SU-DHL-6 (cell line): ENCODE results near the gene SMAP1.

Experiments
- H2AFZ ChIP-seq: fragments of 200-600 bp; sonication (generic); 2 replicates; pipeline ENCODE4 v1.6.1; 2014; ENCODE audit warnings: low read depth, mild to moderate bottlenecking, moderate library complexity, mixed read lengths, antibody characterized with exemption, low read length; ENCODE audit not compliant: severe bottlenecking
- H3F3A ChIP-seq: fragments of 200-600 bp; shearing (Covaris generic); 2 replicates; pipeline ENCODE4 v1.6.0; 2016; ENCODE audit warnings: antibody characterized with exemption, mild to moderate bottlenecking; ENCODE audit not compliant: insufficient read depth
- H3K27ac ChIP-seq: fragments of 200-600 bp; sonication (generic); 2 replicates; pipeline ENCODE4 v1.5.1; 2016; ENCODE audit warnings: low read depth, mild to moderate bottlenecking, low read length, moderate library complexity, mixed read lengths
- H3K27me3 ChIP-seq: fragments of 200-600 bp; sonication (generic), shearing (Covaris generic); 2 replicates; pipeline ENCODE4 v1.6.0; 2014; ENCODE audit warnings: mild to moderate bottlenecking, low read length
- H3K36me3 ChIP-seq: fragments of 200-600 bp; sonication (generic); 2 replicates; pipeline ENCODE4 v1.6.1; 2014; ENCODE audit warnings: mild to moderate bottlenecking, low read length, mixed read lengths
- H3K4me2 ChIP-seq: fragments of 300-600, 200-600 bp; shearing (Covaris generic), sonication (generic); 2 replicates; pipeline ENCODE4 v1.6.0; 2014; ENCODE audit warnings: low read length, low read depth, mild to moderate bottlenecking; ENCODE audit not compliant: poor library complexity, severe bottlenecking
- H3K4me3 ChIP-seq: fragments of 200-600 bp; sonication (generic); 2 replicates; pipeline ENCODE4 v1.5.1; 2014; ENCODE audit warnings: antibody characterized with exemption, low read length, mild to moderate bottlenecking, mixed read lengths; ENCODE audit not compliant: insufficient read depth, poor library complexity, severe bottlenecking
- H3K79me2 ChIP-seq: fragments of 200-600 bp; sonication (generic); 2 replicates; pipeline ENCODE4 v1.6.1; 2014; ENCODE audit warnings: mild to moderate bottlenecking, low read length, moderate library complexity; ENCODE audit not compliant: insufficient read depth
- H3K9ac ChIP-seq: fragments of 200-600 bp; sonication (generic); 2 replicates; pipeline ENCODE4 v1.7.0; 2014; ENCODE audit warnings: mild to moderate bottlenecking, low read length
- H3K9me2 ChIP-seq: fragments of 200-600 bp; sonication (generic); replicated peaks from 2 replicates; pipeline ENCODE4 v1.6.1; 2014; ENCODE audit warnings: low read length; ENCODE audit not compliant: insufficient read depth
- H3K9me3 ChIP-seq: fragments of 200-600 bp; sonication (generic); 2 replicates; pipeline ENCODE4 v1.6.1; 2014; ENCODE audit warnings: low read length, mixed read lengths; ENCODE audit not compliant: insufficient read depth
- H4K20me1 ChIP-seq: fragments of 200-600 bp; sonication (generic); 2 replicates; pipeline ENCODE4 v1.6.1; 2014; ENCODE audit warnings: low read depth, mild to moderate bottlenecking, antibody characterized with exemption, low read length, moderate library complexity, mixed read lengths
- EZH2phosphoT487 ChIP-seq: fragments of 200-600 bp; sonication (generic), shearing (Covaris generic); conservative IDR thresholded peaks from 2 replicates; pipeline ENCODE4 v1.6.1; 2018; ENCODE audit warnings: mild to moderate bottlenecking, antibody characterized with exemption, low read length, moderate library complexity, mixed read lengths
- TF ChIP-seq, protein P1 (sequence below): fragments of 200-600 bp; sonication (generic); IDR thresholded peaks from one replicate; pipeline ENCODE4 v1.5.1; 2017; ENCODE audit warnings: antibody characterized with exemption, mild to moderate bottlenecking, low read length, moderate library complexity; ENCODE audit not compliant: insufficient read depth, poor library complexity, severe bottlenecking

Gene SMAP1

DNA sequence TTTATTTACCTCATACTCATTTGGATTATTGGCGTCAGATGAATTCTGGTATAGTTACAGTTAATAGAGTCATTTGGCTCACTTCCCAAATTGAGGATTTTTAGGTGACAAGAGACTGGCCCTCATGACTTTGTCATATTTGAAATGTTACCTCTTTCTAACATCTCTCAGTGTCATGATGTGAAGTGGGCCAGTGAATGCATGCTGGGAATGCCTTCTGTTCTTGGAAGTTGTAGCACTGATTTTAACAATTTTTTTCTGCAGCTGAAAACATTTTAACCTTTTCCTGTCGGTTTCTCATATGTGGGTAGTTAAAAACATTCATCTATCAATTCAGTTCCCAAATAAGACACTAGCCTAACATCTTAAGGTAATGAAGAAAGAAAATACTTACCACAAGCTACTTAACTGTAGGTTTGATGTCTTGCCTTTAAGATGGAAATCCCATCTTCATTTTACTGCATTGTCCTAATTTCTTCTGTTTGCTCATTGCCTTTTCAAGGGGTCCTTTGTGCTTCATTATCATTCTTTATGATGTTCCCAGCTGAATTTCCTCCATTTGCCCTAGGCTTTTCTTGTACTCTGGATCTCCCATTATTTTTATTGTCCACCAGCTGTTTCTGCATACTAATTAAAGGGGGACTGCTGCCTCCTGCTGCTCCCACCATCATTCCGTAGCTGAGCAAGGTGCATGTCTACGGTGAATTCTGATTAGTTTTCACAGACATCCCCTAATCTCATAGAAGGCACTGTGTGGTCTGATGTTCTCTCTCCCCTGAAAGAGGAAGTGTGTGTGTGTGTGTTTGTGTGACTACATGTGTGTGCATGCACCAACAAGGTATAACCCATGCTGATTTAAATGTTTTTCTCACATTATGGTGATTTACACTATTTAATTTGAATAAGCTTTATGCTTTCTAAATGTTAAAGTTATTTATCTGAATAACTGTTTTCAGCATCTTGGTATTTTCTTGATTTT is 179.7 kb downstream of the SMAP1 start:
- Histone ChIP-seq H4K20me1 (no peaks in the 10 kb centered on the region), H3K9me2 (no peaks in the 10 kb centered on the region), H3K27ac (no peak overlapping the region), H3K27me3 (no peaks in the 10 kb centered on the region), H3K79me2 (no peaks in the 10 kb centered on the region), H3K4me2 (no peak overlapping the region), H3K9me3 (peaks cover 8% of the 10 kb centered on the region; the same call in 1 of the 2 replicates), H3K9ac (no peak overlapping the region), H3K4me3 (no peak overlapping the region), H3K36me3 (peaks cover 24% of the 10 kb centered on the region), H2AFZ (no peak overlapping the region), H3F3A (no peaks in the 10 kb centered on the region)
- no peak for TF ChIP-seq EZH2phosphoT487
- TF ChIP-seq, protein P1, sequence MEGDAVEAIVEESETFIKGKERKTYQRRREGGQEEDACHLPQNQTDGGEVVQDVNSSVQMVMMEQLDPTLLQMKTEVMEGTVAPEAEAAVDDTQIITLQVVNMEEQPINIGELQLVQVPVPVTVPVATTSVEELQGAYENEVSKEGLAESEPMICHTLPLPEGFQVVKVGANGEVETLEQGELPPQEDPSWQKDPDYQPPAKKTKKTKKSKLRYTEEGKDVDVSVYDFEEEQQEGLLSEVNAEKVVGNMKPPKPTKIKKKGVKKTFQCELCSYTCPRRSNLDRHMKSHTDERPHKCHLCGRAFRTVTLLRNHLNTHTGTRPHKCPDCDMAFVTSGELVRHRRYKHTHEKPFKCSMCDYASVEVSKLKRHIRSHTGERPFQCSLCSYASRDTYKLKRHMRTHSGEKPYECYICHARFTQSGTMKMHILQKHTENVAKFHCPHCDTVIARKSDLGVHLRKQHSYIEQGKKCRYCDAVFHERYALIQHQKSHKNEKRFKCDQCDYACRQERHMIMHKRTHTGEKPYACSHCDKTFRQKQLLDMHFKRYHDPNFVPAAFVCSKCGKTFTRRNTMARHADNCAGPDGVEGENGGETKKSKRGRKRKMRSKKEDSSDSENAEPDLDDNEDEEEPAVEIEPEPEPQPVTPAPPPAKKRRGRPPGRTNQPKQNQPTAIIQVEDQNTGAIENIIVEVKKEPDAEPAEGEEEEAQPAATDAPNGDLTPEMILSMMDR = no peak

DNA sequence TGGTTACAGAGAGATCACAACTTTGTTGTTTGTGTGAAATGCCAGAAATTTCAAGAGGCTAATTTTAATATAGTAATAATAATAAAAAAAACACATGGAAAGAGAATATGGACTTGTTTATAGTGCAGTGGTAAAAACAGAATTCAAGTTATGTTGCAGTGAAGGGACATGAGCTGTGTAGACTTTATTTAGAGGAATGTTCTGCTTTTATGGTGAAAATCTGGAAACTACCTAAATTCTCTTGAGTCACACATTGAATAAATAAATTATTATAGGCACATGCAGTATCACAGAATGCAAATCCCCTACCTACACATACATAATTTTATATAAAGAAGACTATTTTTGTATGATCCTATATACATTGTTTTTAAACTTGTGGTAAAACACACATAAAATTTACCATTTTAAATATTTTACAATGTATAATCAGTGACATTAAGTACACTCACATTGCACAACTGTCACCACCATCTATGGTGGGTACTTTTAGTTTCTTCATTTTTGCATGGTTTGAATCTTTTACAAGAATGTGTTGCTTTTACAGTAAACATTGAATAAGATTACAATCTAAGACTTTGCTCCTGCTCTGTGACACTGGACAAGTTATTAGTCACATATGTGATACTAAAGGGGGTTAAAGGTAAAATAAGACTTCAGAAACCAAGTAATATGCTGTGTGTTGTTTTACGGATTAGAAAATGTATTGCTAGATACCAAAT is 181.8 kb downstream of the SMAP1 start:
- H3K4me2 ChIP-seq = no peak overlapping the region
- H3F3A ChIP-seq = no peaks in the 10 kb centered on the region; the same call in 1 of the 2 replicates
- peaks cover 24% of the 10 kb centered on the region for H3K36me3 ChIP-seq
- H3K79me2 ChIP-seq = no peaks in the 10 kb centered on the region
- H4K20me1 ChIP-seq = no peaks in the 10 kb centered on the region
- H2AFZ ChIP-seq = no peak overlapping the region
- H3K9me2 ChIP-seq = no peaks in the 10 kb centered on the region
- no peak overlapping the region for H3K4me3 ChIP-seq
- H3K9me3 ChIP-seq = peaks cover 8% of the 10 kb centered on the region; the same call in 1 of the 2 replicates
- H3K27ac ChIP-seq = peak overlapping the region; percentile 48
- TF ChIP-seq, protein P1 = no peak
- TF ChIP-seq EZH2phosphoT487 = no peak
- no peak overlapping the region for H3K9ac ChIP-seq
- H3K27me3 ChIP-seq = no peaks in the 10 kb centered on the region

DNA sequence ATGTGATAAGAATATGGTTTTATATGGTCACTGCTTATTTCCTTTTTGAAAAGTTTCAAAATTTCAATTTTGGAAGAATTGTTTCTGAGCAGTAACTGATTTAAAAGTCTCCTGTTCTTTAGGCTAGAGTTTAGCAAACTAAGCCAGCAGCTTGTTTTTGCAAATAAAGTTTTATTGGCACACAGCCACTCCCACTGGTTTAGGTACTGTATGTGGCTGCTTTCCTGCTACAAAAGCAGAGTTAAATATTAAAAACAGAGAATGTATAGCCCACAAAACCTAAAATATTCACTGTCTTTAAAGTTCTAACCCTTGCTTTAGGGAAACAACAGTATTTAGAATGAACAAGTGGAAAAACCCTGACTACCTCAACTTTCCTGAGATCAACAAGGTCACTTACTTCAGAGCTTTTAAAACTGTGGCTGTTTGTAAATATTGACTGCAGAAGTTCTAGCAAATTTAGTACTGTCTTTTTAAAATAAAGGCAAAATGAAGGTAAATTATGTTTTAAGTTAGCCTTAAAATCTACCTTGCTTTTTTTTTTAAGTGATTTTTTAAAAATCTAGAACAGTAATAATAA is 185.1 kb downstream of the SMAP1 start:
- Histone ChIP-seq H3K79me2 (no peaks in the 10 kb centered on the region), H4K20me1 (no peaks in the 10 kb centered on the region)
- no peak for TF ChIP-seq EZH2phosphoT487
- TF ChIP-seq, protein P1 = no peak

More for the DNA sequence above, 185.1 kb downstream of the SMAP1 start:
- Histone ChIP-seq H3K9me3 (peaks cover 8% of the 10 kb centered on the region; the same call in 1 of the 2 replicates), H3K4me2 (no peak overlapping the region), H3K9me2 (no peaks in the 10 kb centered on the region), H2AFZ (no peak overlapping the region), H3K27ac (peak overlapping the region; percentile 1; the same call in 1 of the 2 replicates), H3K9ac (no peak overlapping the region), H3K36me3 (peaks cover 16% of the 10 kb centered on the region), H3F3A (peaks cover 14% of the 10 kb centered on the region), H3K4me3 (no peak overlapping the region), H3K27me3 (no peaks in the 10 kb centered on the region)
